GM23338 (cell line): ENCODE data around the gene CCDC110.

Source experiments
- CTCF ChIP-seq, 2 experiments: fragments of 200-600 bp in 1 of 2; sonication (generic) in 1 of 2; conservative IDR thresholded peaks; 2 replicates each; pipeline versions ENCODE4 v1.5.1 to v1.6.1; 2016 to 2017; ENCODE audit warnings: antibody characterized with exemption in 2 of 2, low read depth in 2 of 2, mild to moderate bottlenecking in 2 of 2, moderate library complexity in 1 of 2
- EZH2 ChIP-seq: fragments of 200-600 bp; sonication (generic); IDR thresholded peaks from one replicate; pipeline ENCODE4 v1.8.0; 2017; ENCODE audit warnings: antibody characterized with exemption, mild to moderate bottlenecking, low read depth; ENCODE audit not compliant: unreplicated experiment
- POLR2AphosphoS5 ChIP-seq: IDR thresholded peaks from 2 replicates; pipeline ENCODE4 v1.6.1; 2016; ENCODE audit warnings: antibody characterized with exemption, low read depth

GRCh38 chr4:185399466-185399865 is 72.1 kb downstream of the CCDC110 start:
- TF ChIP-seq POLR2AphosphoS5: no peak
- TF ChIP-seq CTCF (conservative IDR thresholded peaks at IDR 0.05; ENCODE audit: low read depth in 2 of 2): no peak
- TF ChIP-seq EZH2: no peak
